ENCODE data around the gene HNRNPF. TPM values are rescaled to one million over a fixed set of nuclear protein-coding genes. Genes with fewer than 3 reads are reported as not detected.
"Not testable (repeated sequence)": the region's sequence is repeated elsewhere in the genome, so short reads cannot be mapped to it uniquely, and the experiment has no call there.

Gene HNRNPF
- total RNA-seq, 6 experiments from 2014 or later, result 133 to 164 (median 159) TPM

GRCh38 chr10:43448742-43449141 lies 39.8 kb upstream of the HNRNPF start:
- DNase-seq, result no peak
- Mint-ChIP-seq H3K36me3 (ENCODE audit: low read depth) (no peaks in the 10 kb centered on the region; the same call in none of the 2 replicates), H3K9me3 (peaks cover 4% of the 10 kb centered on the region), H3K27ac (no peak overlapping the region), H3K4me3 (no peak overlapping the region), H3K27me3 (ENCODE audit: insufficient read depth) (peaks cover 2% of the 10 kb centered on the region), H3K4me1 (ENCODE audit: low read depth) (peaks cover 16% of the 10 kb centered on the region)
- no peak for TF ChIP-seq CTCF (IDR thresholded peaks at IDR 0.05)

- not testable (repeated sequence) for DNase-seq; H3K36me3 Mint-ChIP-seq (ENCODE audit: low read depth); H3K9me3 Mint-ChIP-seq; H3K27me3 Mint-ChIP-seq (ENCODE audit: insufficient read depth); H3K27ac Mint-ChIP-seq; H3K4me3 Mint-ChIP-seq; H3K4me1 Mint-ChIP-seq (ENCODE audit: low read depth)
Measured at GRCh38 chr10:43446219-43447017, 37.4 kb upstream of the HNRNPF start.

DNA sequence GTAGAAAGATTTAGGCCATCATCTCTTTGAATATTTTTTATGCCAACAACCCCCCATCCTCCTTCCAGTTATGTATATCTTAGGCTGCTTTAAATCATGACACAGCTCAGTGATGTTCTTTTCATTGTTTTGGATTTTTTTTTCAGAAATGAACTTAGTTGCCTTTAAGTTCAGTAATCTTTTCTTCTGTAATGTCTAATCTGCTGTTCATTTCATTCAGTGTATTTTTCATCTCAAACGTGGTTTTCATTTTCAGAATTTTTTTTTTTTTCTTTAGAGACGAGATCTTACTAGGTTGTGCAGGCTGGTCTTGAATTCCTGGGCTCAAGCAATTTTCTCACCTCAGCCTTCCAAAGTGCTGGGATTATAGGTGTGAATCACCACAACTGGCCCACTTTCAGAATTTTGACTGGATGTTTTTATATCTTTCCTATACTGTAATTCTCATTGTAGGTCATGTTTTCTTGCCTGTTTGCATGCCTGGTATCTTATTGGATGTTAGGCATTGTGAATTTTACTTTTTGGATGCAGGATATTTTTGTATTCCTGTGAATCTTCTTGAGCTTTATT lies 36.0 kb upstream of the HNRNPF start:
- Mint-ChIP-seq H3K27me3 (ENCODE audit: insufficient read depth) (no peaks in the 10 kb centered on the region; the same call in 1 of the 2 replicates), H3K9me3 (peaks cover 4% of the 10 kb centered on the region), H3K36me3 (ENCODE audit: low read depth) (no peaks in the 10 kb centered on the region; the same call in none of the 2 replicates), H3K27ac (no peak overlapping the region), H3K4me1 (ENCODE audit: low read depth) (no peaks in the 10 kb centered on the region), H3K4me3 (no peak overlapping the region)
- no peak for DNase-seq
- no peak for TF ChIP-seq CTCF (IDR thresholded peaks at IDR 0.05)

DNA sequence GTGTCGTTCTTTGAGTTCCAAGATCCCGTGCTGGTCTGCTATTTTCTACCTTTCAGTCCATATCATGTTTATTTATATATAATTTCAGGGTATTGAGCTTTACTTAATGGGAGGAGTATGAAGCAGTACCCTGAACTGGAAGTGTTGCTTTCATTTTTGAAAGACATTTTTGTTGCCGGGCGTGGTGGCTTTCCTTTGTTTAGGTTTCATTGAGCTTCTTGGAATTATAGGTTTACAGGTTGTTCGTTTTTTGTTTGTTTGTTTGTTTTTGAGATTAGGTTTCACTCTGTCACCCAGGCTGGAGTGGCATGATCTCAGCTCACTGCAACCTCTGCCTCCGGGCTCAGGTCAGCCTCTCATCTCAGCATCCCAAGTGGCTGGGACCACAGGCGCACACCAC lies 35.3 kb upstream of the HNRNPF start:
- H3K4me1 Mint-ChIP-seq (ENCODE audit: low read depth), result no peaks in the 10 kb centered on the region
- no peak overlapping the region for H3K27ac Mint-ChIP-seq
- H3K9me3 Mint-ChIP-seq, result peaks cover 4% of the 10 kb centered on the region
- H3K4me3 Mint-ChIP-seq, result no peak overlapping the region
- no peak for DNase-seq
- H3K36me3 Mint-ChIP-seq (ENCODE audit: low read depth), result no peaks in the 10 kb centered on the region; the same call in none of the 2 replicates
- H3K27me3 Mint-ChIP-seq (ENCODE audit: insufficient read depth), result no peaks in the 10 kb centered on the region; the same call in 1 of the 2 replicates
- no peak for TF ChIP-seq CTCF (IDR thresholded peaks at IDR 0.05)

- Mint-ChIP-seq H3K27ac (no peak overlapping the region), H3K9me3 (no peaks in the 10 kb centered on the region), H3K4me3 (no peak overlapping the region), H3K36me3 (ENCODE audit: low read depth) (peaks cover 6% of the 10 kb centered on the region), H3K27me3 (ENCODE audit: insufficient read depth) (peaks cover 6% of the 10 kb centered on the region), H3K4me1 (ENCODE audit: low read depth) (peaks cover 9% of the 10 kb centered on the region)
- no peak for DNase-seq
- TF ChIP-seq CTCF (IDR thresholded peaks at IDR 0.05), result no peak
Measured at GRCh38 chr10:43440463-43441134, 31.6 kb upstream of the HNRNPF start.
